ENCODE measurements around the gene DTNB. TPM values are rescaled to one million over a fixed set of nuclear protein-coding genes. Genes with fewer than 3 reads are reported as not detected.

Gene DTNB
- total and polyA plus RNA-seq, 2 of the 4 experiments (the other 2 are of a cell fraction): 3.8 to 5.3 TPM

DNA sequence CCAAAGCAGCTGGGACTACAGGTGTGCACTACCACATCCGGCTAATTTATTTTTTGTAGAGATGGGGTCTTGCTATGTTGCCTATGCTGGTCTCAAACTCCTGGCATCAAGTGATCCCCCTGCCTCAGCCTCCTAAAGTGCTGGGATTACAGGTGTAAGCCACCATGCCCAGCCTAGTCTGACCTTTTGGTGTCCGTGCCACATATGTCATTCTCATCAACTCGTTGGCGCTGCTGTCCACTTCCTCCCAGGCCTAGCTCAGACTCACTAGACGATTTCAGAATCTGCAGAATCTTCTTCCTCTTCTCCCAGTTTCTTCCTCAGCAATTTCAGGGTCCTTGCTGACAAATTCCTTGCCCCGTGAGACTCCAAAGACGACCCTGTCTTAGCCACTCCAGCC is 291.9 kb downstream of the DTNB start:
- CTCF ChIA-PET: interaction anchor here (1.2 kb wide), 2 partner anchors 19 kb away, joined by 3 read pairs; no protein-coding TSS in a partner anchor
- ATAC-seq (ENCODE audit: low read depth) (no peak), DNase-seq (no peak)
- Histone ChIP-seq H3K14ac (replicated peaks; ENCODE audit: low read depth, low read length) (no peak overlapping the region), H3K4me3 (ENCODE audit: insufficient read depth, low read depth, low read length) (no peak overlapping the region), H3K9ac (ENCODE audit: low read depth, low read length) (no peak overlapping the region), H3K4me1 (ENCODE audit: control insufficient read depth, insufficient read depth, low read length) (peaks cover 8% of the 10 kb centered on the region), H3K4me2 (ENCODE audit: low read depth, low read length) (no peak overlapping the region), H2BK120ac (ENCODE audit: low read depth, low read length) (no peak overlapping the region), H4K8ac (ENCODE audit: low read depth in 2 of 2, low read length in 2 of 2) (no peak overlapping the region), H4K5ac (ENCODE audit: low read depth, low read length) (no peak overlapping the region), H3K23ac (ENCODE audit: low read depth, low read length) (no peak overlapping the region), H3K27ac (ENCODE audit: insufficient read depth, low read length) (no peak overlapping the region), H3K36me3 (ENCODE audit: control insufficient read depth, insufficient read depth, low read length) (no peaks in the 10 kb centered on the region), H2BK5ac (ENCODE audit: low read depth, low read length, poor library complexity, severe bottlenecking) (no peak overlapping the region), H2BK15ac (ENCODE audit: low read depth, low read length) (no peak overlapping the region), H2AK9ac (replicated peaks; ENCODE audit: low read depth, low read length, poor library complexity) (no peak overlapping the region), H3K79me1 (ENCODE audit: low read depth in 1 of 2, low read length in 2 of 2) (no peaks in the 10 kb centered on the region), H3K4ac (ENCODE audit: low read depth, low read length) (no peak overlapping the region), H2AK5ac (ENCODE audit: low read depth, low read length) (no peak overlapping the region), H3K18ac (ENCODE audit: low read depth, low read length) (no peak overlapping the region), H4K20me1 (ENCODE audit: insufficient read depth, low read length) (no peaks in the 10 kb centered on the region), H2BK20ac (ENCODE audit: low read depth, low read length) (no peak overlapping the region), H2AFZ (replicated peaks; ENCODE audit: low read length, poor library complexity) (no peak overlapping the region), H3K9me1 (ENCODE audit: insufficient read depth, low read length) (peaks cover 11% of the 10 kb centered on the region), H3K56ac (ENCODE audit: extremely low read depth, insufficient read depth, low read length) (no peak overlapping the region), H4K91ac (ENCODE audit: insufficient read depth, low read depth, low read length) (no peak overlapping the region), H3K27me3 (ENCODE audit: control insufficient read depth, insufficient read depth, low read length) (no peaks in the 10 kb centered on the region), H3K9me3 (ENCODE audit: control insufficient read depth, insufficient read depth, low read length) (no peaks in the 10 kb centered on the region)
- BruUV-seq (replicated peaks): no TSS peak
- intact Hi-C loops (cut with micrococcal nuclease): no loop called here
- WGBS, 2 experiments (ENCODE audit: extremely low coverage in 2 of 2, insufficient read length in 1 of 2): 89% methylated on average over 3 of the region's 7 CpGs; no CpG with 5 or more reads in 1 of the 2 experiments
- TF ChIP-seq, protein P1, sequence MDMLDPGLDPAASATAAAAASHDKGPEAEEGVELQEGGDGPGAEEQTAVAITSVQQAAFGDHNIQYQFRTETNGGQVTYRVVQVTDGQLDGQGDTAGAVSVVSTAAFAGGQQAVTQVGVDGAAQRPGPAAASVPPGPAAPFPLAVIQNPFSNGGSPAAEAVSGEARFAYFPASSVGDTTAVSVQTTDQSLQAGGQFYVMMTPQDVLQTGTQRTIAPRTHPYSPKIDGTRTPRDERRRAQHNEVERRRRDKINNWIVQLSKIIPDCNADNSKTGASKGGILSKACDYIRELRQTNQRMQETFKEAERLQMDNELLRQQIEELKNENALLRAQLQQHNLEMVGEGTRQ (IDR thresholded peaks at IDR 0.05; ENCODE audit: low read depth, low read length): no peak
- TF ChIP-seq POLR2A (IDR thresholded peaks at IDR 0.05; ENCODE audit: low read depth, low read length): no peak
- TF ChIP-seq CEBPB (IDR thresholded peaks at IDR 0.05; ENCODE audit: low read depth, low read length): no peak
- no peak for TF ChIP-seq BHLHE40 (IDR thresholded peaks at IDR 0.05; ENCODE audit: low read depth, low read length)
- no peak for TF ChIP-seq RCOR1 (IDR thresholded peaks at IDR 0.05; ENCODE audit: insufficient replicate concordance, low read length)
- TF ChIP-seq, protein P2, sequence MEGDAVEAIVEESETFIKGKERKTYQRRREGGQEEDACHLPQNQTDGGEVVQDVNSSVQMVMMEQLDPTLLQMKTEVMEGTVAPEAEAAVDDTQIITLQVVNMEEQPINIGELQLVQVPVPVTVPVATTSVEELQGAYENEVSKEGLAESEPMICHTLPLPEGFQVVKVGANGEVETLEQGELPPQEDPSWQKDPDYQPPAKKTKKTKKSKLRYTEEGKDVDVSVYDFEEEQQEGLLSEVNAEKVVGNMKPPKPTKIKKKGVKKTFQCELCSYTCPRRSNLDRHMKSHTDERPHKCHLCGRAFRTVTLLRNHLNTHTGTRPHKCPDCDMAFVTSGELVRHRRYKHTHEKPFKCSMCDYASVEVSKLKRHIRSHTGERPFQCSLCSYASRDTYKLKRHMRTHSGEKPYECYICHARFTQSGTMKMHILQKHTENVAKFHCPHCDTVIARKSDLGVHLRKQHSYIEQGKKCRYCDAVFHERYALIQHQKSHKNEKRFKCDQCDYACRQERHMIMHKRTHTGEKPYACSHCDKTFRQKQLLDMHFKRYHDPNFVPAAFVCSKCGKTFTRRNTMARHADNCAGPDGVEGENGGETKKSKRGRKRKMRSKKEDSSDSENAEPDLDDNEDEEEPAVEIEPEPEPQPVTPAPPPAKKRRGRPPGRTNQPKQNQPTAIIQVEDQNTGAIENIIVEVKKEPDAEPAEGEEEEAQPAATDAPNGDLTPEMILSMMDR (conservative IDR thresholded peaks at IDR 0.05; ENCODE audit: low read depth, low read length): no peak
- no peak for TF ChIP-seq FOS (IDR thresholded peaks at IDR 0.05; ENCODE audit: low read depth, low read length)
- POLR2A ChIA-PET (ENCODE audit: unreplicated experiment): no interaction called here
- dilution Hi-C loops (cut with HindIII; ENCODE audit: low sequenced_read_pairs, unreplicated experiment): no loop called here
- in situ Hi-C loops (cut with MboI; ENCODE audit: low sequenced_read_pairs): no loop called here
